Activated T-cell treated with anti-CD3 and anti-CD28 coated beads, Interleukin-2, amount 50 U/mL, for 72 hours (primary cell): ENCODE data around the gene STKLD1. TPM values are rescaled to one million over a fixed set of nuclear protein-coding genes. Genes with fewer than 3 reads are reported as not detected.

Experiments used
- ATAC-seq, 2 donors: fragments of 150-1000 bp; cut with Tn5 transposase; replicated peaks in 1 of 2; 2 replicates each; pipeline ENCODE4 v1.10.0; 2021; ENCODE audit warnings: moderate library complexity in 2 of 2, mild to moderate bottlenecking in 1 of 2
- DNase-seq, 2 donors: peaks; one replicate each; pipeline ENCODE4 v3.0.0; 2021 to 2022; ENCODE audit warnings: mixed read lengths in 1 of 2
- H3K27ac Mint-ChIP-seq: one replicate; pipeline ENCODE4 v1.8.0; 2022; ENCODE audit warnings: mild to moderate bottlenecking, moderate library complexity, mixed read lengths
- H3K27me3 Mint-ChIP-seq: one replicate; pipeline ENCODE4 v1.8.0; 2022; ENCODE audit warnings: low read depth, mixed read lengths
- H3K36me3 Mint-ChIP-seq, 2 donors: one replicate each; pipeline ENCODE4 v1.8.0; 2022; ENCODE audit warnings: mixed read lengths in 2 of 2, mild to moderate bottlenecking in 1 of 2; ENCODE audit not compliant: insufficient read depth in 2 of 2
- H3K4me1 Mint-ChIP-seq: one replicate; pipeline ENCODE4 v1.8.0; 2022; ENCODE audit warnings: low read depth, mixed read lengths
- H3K4me3 Mint-ChIP-seq, 2 donors: one replicate each; pipeline ENCODE4 v1.8.0; 2022; ENCODE audit warnings: mild to moderate bottlenecking in 2 of 2, mixed read lengths in 2 of 2, moderate library complexity in 2 of 2
- H3K9me3 Mint-ChIP-seq, 2 donors: one replicate each; pipeline ENCODE4 v1.8.0; 2022; ENCODE audit warnings: mixed read lengths in 2 of 2
- total RNA-seq, 2 donors: library from RNA; stranded (reverse); gene quantifications; one replicate each; pipeline ENCODE4 v1.2.3, GENCODE V29; 2022

The STKLD1 gene
- total RNA-seq, 2 donors from 2014 or later, result 0.88 to 1.3 TPM

DNA sequence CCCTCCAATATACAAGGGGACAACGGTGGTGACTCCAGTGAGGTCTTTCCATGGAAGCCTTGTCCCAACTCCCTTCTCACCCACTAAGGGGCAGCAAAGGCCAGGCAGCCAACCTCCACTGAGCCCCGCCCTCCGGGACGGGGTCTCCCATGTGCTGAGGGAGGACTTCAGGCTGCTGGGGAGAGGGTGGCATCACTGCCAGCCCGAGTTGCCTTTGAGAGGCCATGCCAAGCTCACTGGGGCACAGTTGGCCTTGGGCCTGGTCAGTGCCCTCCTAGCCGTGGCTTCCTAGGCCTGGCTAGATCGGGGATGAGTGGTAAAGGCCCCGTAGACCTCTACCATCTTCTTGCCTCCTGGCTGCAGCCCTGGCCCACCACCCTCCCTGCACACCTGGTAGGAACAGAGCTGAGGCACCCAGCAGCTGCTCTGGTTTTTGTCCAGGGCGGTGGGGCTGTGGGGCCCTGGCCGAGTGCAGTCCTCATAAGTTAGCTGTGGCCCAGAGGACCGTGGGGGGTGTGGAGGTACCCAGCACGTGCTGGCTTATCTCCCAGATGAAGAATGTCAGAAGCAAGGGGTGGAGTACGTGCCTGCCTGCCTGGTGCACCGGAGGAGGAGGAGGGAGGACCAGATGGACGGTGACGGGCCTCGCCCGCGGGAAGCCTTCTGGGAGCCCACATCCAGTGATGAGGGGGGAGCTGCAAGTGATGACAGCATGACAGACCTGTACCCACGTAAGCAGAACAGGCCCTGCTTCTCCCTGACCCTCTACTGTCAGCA, 16.6 kb upstream of the STKLD1 start:
- ATAC-seq (peak in 1 of 2 donors; percentile 4), DNase-seq (peak; percentile 42 to 56)
- H3K4me1 Mint-ChIP-seq, result peaks cover 72% of the 10 kb centered on the region
- peak overlapping the region; percentile 71 for H3K27ac Mint-ChIP-seq
- no peaks in the 10 kb centered on the region for H3K9me3 Mint-ChIP-seq
- H3K36me3 Mint-ChIP-seq, result peaks cover 4 to 18% of the 10 kb centered on the region in 2 donors
- no peaks in the 10 kb centered on the region for H3K27me3 Mint-ChIP-seq
- H3K4me3 Mint-ChIP-seq, result peak overlapping the region in 1 of 2 donors; percentile 24

DNA sequence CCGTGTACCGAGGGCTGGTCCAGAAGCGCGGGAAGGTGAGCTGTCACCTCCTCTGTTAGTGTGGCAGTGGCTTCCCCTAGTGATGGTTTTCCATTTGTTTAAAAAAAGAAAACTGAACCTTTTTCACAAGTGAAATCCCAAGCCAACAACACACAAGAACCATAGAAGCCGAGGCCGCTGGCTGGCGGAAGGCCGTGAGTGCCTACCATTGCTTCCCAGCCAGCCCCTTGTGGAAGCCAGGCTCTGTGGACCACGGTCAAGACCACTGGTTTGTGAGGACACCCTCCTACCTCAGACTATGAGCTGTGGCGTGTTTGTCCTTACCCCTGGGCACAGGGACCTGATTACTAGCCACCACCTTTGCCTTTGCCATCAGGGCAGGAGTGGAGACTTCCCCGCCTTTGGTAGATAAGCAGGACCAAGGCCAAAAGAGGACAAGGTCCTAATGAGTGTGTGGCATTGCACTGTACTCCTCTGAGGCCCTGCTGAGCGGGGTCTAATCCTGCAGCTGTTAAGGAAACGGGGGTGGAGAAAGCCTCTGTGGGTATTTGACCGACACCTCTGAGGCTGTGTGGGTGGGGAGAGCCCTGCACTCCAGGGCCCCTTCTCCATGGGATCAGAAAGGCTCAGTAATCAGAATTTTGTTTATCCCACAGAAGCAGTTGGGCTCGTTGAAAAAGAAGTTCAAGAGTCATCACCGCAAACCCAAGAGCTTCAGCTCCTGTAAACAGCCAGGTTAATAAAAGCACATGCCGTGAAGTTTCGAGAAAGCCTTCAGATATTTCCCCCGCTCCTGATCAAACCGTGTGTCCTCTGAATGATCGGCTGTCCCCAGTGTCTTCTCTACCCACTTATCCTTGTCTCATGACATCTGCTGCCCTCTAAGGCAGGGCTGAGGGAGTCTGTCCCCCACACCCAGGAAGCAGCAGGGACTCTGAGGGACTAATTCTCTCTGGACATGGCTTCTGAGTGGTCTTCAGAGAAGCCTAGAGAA, 15.5 kb upstream of the STKLD1 start:
- no peaks in the 10 kb centered on the region for H3K27me3 Mint-ChIP-seq
- peak overlapping the region; percentile 71 for H3K27ac Mint-ChIP-seq
- peaks cover 61% of the 10 kb centered on the region for H3K4me1 Mint-ChIP-seq
- H3K4me3 Mint-ChIP-seq, result peak overlapping the region in 1 of 2 donors; percentile 13
- no peaks in the 10 kb centered on the region for H3K9me3 Mint-ChIP-seq
- ATAC-seq, result no peak
- peaks cover 5 to 24% of the 10 kb centered on the region in 2 donors for H3K36me3 Mint-ChIP-seq
- peak in 1 of 2 donors; percentile 26 for DNase-seq

DNA sequence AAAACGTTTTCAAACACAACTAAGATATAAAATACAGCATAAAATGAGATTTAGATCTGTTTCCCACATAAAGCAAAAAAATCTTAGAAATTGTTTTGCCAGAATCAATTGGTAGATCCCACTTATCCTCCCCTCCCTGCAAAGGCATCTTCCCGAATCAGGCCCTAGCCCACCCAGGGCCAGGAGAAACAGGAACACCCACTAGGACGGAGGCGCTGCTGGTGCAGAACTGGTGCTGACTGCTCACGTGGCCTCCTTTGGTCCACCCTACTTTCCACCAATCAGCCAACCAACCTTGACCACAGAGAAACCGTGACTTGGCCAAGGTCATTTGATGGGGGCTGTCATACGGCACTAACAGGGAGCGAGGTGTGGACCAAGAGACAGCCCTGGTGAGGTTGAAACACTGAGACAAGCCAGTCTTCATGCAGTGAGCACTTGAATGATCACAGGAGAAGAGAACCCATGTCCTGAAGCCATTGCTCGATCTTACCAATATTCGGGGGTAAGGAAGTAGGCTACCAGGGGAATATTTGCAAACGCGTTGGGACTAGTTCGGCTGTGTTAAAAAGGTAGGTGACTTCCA, 14.6 kb upstream of the STKLD1 start:
- DNase-seq (no peak), ATAC-seq (no peak)
- peak overlapping the region; percentile 61 for H3K27ac Mint-ChIP-seq
- H3K9me3 Mint-ChIP-seq, result no peaks in the 10 kb centered on the region
- no peaks in the 10 kb centered on the region for H3K27me3 Mint-ChIP-seq
- peak overlapping the region in 1 of 2 donors; percentile 13 for H3K4me3 Mint-ChIP-seq
- H3K36me3 Mint-ChIP-seq, result peaks cover 5 to 31% of the 10 kb centered on the region in 2 donors
- peaks cover 59% of the 10 kb centered on the region for H3K4me1 Mint-ChIP-seq

DNA sequence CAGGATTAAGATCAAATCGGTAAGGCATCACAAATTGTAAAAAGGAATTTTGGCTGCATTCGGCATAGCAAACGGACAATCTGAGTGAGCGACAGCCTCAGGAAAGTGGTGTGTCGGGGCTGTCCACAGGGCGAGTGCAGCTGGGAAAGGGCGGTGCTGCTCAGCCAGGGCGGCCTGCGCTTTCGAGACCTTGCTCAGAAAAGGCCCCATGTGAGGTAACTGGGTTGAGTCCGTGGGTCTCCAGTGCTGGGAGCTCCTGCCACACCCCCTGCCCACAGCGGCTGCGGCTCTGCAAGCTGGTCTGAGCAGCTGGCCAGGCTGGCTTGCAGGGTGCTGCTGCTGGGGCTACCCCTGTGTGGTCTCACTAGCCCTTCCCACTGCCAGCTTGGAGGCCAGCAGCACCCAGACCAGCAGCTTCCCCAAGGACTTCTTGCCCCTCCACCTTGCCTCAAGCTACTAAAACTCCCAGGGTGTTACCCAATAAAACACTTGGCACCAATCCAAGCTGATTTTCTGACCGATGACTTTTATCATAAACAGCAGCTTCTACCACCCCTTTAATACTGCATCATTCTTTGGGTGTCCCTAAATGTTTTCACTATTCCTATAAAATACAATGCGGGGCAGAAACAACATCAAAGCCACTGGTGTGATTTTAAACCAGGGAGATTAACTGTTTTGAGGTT, 13.7 kb upstream of the STKLD1 start:
- ATAC-seq (no peak), DNase-seq (no peak)
- no peaks in the 10 kb centered on the region for H3K9me3 Mint-ChIP-seq
- peak overlapping the region; percentile 61 for H3K27ac Mint-ChIP-seq
- H3K4me3 Mint-ChIP-seq, result no peak overlapping the region
- H3K36me3 Mint-ChIP-seq, result peaks cover 9 to 34% of the 10 kb centered on the region in 2 donors
- peaks cover 58% of the 10 kb centered on the region for H3K4me1 Mint-ChIP-seq
- no peaks in the 10 kb centered on the region for H3K27me3 Mint-ChIP-seq

DNA sequence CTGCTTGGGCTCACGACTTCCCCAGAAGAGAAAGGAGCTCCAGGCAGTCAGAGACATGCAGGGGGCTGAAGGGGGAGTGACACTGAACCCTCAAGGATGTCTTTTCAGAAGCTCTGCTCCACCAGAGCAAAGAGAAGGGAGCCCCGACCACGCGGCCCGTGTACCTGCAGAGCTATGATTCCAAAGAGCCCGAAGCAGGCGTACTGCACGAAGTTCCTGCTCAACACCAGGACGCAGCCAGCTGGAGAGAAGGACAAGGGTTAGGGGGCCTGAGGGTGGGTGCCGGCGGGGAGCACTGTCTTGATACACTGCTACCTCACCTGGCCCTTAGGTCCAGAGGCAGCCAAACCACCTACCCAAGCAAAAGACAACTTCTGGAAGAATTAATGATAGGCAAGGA, 9.7 kb upstream of the STKLD1 start:
- ATAC-seq (no peak), DNase-seq (no peak)
- H3K9me3 Mint-ChIP-seq, result no peaks in the 10 kb centered on the region
- no peaks in the 10 kb centered on the region for H3K27me3 Mint-ChIP-seq
- H3K36me3 Mint-ChIP-seq, result peaks cover 37 to 64% of the 10 kb centered on the region in 2 donors
- H3K4me1 Mint-ChIP-seq, result peaks cover 58% of the 10 kb centered on the region
- no peak overlapping the region for H3K4me3 Mint-ChIP-seq
- no peak overlapping the region for H3K27ac Mint-ChIP-seq

DNA sequence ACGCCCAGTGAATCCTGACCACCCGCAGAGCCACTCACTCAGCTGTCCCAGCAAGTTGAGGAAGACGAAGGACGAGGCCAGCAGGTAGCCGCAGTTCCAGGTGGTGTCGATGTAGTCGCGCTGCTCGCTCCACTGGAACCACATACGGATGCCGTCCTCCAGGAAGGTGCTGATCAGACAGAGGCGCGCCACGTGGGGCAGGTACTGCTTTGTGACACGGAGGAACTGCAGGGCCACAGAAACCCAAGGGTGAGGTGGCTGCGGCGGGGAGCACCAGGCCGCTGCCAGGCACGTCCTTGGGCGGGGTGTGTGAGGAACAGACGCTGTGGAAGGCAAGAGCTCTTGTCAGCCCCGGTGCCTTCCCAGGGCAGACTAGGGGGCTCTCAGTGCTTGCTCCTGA, 8.9 kb upstream of the STKLD1 start:
- DNase-seq (no peak), ATAC-seq (no peak)
- Mint-ChIP-seq H3K9me3 (no peaks in the 10 kb centered on the region), H3K27ac (no peak overlapping the region), H3K4me3 (peak overlapping the region in 1 of 2 donors; percentile 12), H3K36me3 (peaks cover 40 to 62% of the 10 kb centered on the region in 2 donors), H3K27me3 (no peaks in the 10 kb centered on the region), H3K4me1 (peaks cover 58% of the 10 kb centered on the region)

DNA sequence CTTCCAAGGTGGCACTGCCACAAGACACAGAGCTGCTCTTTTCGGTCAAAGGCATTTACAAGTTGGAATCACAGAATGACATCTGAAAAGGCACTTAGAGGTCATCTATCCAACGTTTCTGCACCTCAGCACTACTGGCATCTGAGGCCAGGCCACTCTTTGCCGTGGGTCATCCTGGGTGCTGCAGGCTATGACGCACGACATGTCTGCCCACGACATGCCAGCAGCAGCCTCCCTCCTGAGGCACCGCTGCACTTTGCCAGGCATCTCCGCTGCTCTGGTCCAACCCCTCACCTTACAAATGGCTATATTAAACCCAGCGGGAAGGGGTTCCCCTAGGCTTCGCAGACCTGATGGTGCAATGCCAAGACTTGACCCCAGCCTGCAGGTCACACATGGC, 8.4 kb upstream of the STKLD1 start:
- Mint-ChIP-seq H3K9me3 (no peaks in the 10 kb centered on the region), H3K27ac (peak overlapping the region; percentile 100), H3K36me3 (peaks cover 42 to 65% of the 10 kb centered on the region in 2 donors), H3K4me1 (peaks cover 63% of the 10 kb centered on the region), H3K27me3 (no peaks in the 10 kb centered on the region), H3K4me3 (peak overlapping the region in 1 of 2 donors; percentile 94)
- no peak for DNase-seq
- no peak for ATAC-seq

DNA sequence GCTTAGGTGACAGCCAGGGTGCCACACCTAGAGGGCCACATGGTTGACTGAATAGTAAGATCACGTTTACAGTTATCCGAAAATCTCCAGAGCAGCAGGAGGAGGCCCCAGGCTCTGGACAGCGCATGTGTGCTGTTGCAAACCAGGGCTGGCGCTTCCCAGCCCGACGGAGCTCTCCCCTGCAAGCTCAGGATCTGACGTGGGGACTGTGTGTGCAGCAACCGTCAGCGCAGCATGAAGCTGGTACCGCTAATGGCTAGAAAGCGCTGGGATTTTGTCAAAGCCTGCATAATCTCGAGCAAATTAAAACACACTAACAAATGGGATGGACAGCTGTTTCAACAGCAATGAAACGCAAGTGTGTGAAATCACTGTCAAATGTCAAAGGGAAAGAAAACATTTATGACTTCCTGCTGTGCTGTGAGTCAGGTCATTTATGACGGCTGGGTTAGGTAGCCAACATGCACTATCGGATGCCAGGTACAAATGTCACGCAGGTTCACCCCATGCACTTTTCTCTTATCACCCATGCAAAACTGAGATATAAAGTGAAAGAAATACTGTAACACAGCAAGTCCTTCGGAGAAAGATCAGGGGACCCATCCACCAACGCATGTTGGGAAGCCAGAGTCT, 7.8 kb upstream of the STKLD1 start:
- Mint-ChIP-seq H3K9me3 (no peaks in the 10 kb centered on the region), H3K4me1 (peaks cover 69% of the 10 kb centered on the region), H3K4me3 (peak overlapping the region; percentile 94 to 96), H3K27ac (peak overlapping the region; percentile 100), H3K36me3 (peaks cover 42 to 63% of the 10 kb centered on the region in 2 donors), H3K27me3 (no peaks in the 10 kb centered on the region)
- no peak for DNase-seq
- ATAC-seq, result no peak

DNA sequence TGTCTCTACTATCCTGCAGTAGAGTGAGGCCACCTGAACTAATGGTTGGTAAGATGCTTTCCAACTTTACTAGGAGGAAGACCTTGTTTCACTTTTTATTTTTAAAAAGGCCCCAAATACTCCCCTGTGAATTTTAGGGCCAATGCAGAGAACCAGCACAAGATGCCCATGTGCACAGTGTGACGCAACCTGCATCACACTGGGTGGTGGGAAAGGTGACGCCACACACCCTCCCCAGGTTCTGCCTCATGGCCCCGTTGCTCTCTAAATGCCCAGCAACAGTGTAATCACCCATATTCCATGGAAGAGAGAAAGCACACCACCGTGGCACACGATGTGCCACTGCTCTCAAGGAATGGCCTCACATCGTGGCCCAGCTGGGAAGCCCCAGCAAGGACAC, 6.7 kb upstream of the STKLD1 start:
- H3K27ac Mint-ChIP-seq, result peak overlapping the region; percentile 100
- peak overlapping the region; percentile 94 to 96 for H3K4me3 Mint-ChIP-seq
- no peaks in the 10 kb centered on the region for H3K9me3 Mint-ChIP-seq
- no peak for ATAC-seq
- peaks cover 42 to 62% of the 10 kb centered on the region in 2 donors for H3K36me3 Mint-ChIP-seq
- H3K4me1 Mint-ChIP-seq, result peaks cover 75% of the 10 kb centered on the region
- DNase-seq, result no peak
- no peaks in the 10 kb centered on the region for H3K27me3 Mint-ChIP-seq

DNA sequence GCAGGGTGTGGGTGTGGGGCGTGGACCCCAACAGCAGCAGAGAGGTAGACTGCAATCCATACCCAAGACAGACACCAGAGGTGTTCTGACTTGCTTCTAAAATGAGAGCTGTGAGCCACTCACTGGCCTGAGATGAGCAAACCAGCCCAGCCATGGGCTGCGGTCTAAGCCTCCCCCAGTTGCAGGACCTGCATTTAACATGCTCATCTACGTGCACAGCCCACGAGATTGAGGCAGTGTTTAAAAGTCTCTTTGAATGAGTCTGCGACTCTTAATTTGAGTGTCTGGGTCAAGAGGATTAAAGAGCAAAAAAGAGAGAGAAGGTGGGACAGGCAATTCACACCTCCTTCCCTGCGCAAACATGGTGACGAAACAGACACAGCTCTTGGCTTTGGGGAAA, 6.2 kb upstream of the STKLD1 start:
- Mint-ChIP-seq H3K4me1 (peaks cover 75% of the 10 kb centered on the region), H3K27ac (peak overlapping the region; percentile 100), H3K27me3 (no peaks in the 10 kb centered on the region), H3K36me3 (peaks cover 46 to 66% of the 10 kb centered on the region in 2 donors), H3K4me3 (peak overlapping the region; percentile 94 to 96), H3K9me3 (no peaks in the 10 kb centered on the region)
- peak; percentile 46 to 71 for DNase-seq
- peak; percentile 8 to 59 for ATAC-seq

DNA sequence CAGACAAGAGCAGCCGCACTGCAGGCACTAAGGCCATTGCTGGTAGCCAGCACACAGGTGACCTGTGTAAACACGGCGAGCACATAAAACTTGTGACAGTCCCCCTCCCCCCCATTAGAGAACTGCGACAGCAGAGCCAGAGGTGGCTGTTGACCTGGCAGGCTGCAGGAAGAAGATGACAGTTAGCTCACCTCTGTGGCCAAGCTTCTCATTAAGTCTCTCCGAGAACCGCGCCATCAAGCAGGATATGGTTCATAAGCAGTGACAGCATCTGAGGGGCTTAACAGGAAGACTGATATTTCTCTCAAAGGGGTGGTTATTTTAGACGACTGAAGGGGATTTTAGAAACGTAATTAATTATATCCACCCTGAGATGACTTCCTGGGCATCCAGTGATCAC, 5.5 kb upstream of the STKLD1 start:
- peak; percentile 57 to 59 for DNase-seq
- H3K27ac Mint-ChIP-seq, result peak overlapping the region; percentile 100
- peak overlapping the region; percentile 94 to 96 for H3K4me3 Mint-ChIP-seq
- no peaks in the 10 kb centered on the region for H3K27me3 Mint-ChIP-seq
- peaks cover 75% of the 10 kb centered on the region for H3K4me1 Mint-ChIP-seq
- peak; percentile 26 to 34 for ATAC-seq
- no peaks in the 10 kb centered on the region for H3K9me3 Mint-ChIP-seq
- H3K36me3 Mint-ChIP-seq, result peaks cover 47 to 64% of the 10 kb centered on the region in 2 donors

DNA sequence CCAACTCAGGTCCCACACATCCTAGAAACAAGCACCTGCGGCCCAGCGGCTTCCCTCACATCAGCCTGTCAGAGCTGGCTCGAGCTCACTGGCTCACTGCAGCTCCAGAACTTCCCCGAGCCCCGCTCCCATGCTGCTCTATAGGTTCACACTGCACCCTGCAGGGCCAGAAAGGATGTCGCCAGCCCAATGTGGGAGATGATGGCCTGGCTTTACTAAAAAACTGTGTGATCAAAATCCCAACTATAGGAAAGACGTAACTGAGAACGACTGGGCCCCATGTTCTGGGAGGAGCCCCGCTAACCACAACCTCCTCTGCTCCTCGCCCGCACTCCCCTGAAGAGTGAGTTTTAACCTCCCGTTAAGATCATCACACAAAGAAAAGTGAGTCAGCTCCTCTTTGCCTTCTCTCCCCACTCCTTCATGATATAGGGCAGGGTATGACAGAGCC, 4.9 kb upstream of the STKLD1 start:
- H3K36me3 Mint-ChIP-seq, result peaks cover 47 to 58% of the 10 kb centered on the region in 2 donors
- peak overlapping the region; percentile 94 to 96 for H3K4me3 Mint-ChIP-seq
- peak overlapping the region; percentile 100 for H3K27ac Mint-ChIP-seq
- H3K4me1 Mint-ChIP-seq, result peaks cover 75% of the 10 kb centered on the region
- no peaks in the 10 kb centered on the region for H3K9me3 Mint-ChIP-seq
- ATAC-seq, result peak; percentile 71 to 79
- no peaks in the 10 kb centered on the region for H3K27me3 Mint-ChIP-seq
- DNase-seq, result peak; percentile 84 to 89
